ENCODE results near the gene GRAMD4. TPM values are rescaled to one million over a fixed set of nuclear protein-coding genes. Genes with fewer than 3 reads are reported as not detected.

The GRAMD4 gene
- total RNA-seq, result 34.9 TPM

- no peak for DNase-seq (ENCODE audit: low spot score)
Observed at GRCh38 chr22:46619830-46620501, at the start of gene GRAMD4. Gene GRAMD4 (plus strand): TSS chr22:46620386. CDS start chr22:46626800, 6,414 bp downstream.

DNA sequence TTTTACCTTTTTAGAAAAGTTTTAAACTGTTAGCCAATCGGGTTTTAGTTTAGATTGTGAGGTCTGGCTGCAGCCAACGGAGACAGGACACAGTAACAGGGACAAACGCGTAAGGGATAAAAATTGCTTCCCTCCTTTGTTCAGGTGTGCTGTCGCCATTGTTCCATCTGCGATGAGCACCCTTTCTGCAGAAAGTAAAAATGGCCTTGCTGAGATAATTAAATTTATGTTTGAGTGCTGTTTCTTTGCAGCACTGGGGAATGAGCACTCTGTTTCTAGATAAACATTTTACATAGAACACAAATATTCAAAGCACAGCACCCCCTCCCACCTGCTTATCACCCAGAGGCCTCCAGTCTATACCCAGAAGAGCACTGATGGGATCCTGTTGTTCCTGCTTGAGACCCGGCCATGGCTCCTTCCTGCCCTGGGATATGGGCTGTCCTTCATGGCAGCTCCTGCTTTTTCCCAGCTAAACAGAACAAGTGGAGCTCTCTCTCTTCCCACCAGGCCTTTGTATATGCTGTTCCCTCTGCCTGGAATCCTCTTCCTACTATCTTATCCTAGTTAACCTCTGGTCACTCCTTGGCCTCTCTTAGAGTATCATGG lies 48.4 kb upstream of the GRAMD4 start:
- no peak for DNase-seq (ENCODE audit: low spot score)

DNA sequence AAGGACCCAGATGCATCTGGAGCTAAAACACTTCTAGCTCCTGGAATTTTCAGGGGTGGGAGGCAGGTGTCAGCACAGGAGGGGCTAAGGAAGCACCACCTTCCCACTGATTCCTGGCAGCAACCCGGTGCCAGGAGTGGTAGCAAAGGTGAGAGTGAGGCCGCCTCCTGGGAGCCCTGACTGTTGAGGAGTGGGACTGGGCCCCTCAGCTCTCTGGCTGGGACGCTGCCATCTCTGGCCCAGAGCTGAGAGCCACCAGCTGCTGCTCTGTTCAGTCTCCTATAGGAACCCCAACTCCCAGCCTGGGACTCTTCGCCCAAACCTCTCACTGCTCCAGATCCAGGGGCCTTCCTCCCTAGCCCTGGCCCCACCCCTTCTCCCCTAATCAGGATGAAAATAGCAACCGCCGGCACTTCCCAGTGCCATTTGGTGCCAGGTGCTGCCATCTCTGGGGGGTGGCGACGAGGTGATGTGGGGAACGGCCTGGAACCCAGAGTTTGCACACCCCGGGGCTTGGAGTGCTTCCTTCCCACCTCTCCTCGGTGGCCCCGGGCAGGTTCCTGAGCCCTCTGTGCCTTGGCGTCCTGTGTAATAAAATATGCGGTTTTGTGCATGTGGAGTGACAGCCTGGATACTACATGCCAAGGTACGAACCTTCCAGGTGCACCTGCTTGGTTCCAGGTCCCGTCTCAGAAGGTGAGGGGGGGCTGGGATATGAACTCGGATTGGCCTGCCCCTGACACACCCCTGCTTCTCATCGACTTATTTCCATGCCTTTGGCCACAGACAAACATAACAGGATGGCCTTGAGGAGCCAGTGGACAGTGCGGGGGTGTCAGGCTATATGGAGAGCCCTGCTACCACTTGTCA lies 47.0 kb upstream of the GRAMD4 start:
- DNase-seq (ENCODE audit: low spot score), result no peak

DNA sequence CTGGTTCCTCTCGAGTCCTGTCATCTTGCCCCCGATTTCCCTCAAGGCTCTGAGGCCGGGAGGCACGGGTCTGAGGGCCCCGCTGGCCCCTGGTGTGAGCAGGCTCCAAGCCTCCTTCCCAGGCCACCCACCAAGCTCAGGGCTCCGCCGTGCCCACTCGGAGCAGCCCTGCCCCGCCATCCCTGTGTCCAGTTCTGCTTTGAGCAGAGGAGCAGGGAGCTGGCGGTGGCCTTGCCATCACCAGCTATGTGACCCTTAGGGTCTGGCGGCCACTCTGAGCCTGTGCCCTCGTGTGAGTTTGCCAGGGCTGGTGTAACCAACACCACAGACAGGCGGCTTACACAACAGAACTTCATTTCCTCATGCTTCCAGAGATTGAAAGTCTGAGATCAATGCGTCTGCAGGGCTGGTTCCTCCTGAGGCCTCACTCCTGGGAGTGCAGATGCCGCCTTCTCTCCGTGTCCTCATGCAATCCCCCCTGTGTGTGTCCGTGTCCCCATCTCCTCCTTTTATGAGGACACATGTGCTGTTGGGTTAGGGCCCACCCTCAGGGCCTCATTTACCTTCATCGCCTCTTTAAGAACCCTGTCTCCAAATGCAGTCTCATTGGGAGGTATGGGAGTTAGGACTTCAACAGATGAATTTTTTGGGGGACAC lies 46.3 kb upstream of the GRAMD4 start:
- no peak for DNase-seq (ENCODE audit: low spot score)

DNA sequence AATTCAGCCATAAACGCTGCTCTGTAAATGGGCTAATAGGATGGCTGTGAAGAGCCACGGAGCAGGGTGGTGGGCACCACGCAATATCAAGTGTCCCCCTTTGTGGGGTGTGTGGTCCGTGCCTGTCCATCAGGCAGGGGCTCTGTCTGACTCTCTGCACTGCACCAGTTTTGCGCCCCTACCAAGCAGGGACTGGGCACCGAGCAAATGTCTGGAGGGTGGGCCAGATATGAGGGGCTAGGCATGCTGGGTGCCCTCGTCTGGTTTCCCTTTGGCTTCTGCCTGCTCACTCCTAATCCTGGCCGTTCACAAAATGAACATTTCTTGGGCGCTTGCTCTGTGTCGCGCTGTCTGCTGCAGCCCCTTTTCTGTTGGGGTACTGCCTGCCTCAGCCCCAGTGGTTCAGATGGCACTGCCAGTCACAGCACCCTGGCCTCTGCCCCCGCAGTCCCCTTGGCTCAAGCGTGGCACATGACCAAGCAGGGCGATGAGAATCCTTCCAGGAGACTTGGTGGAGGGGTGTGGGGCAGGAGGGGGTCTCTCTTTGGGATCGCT lies 45.7 kb upstream of the GRAMD4 start:
- DNase-seq (ENCODE audit: low spot score), result no peak

- DNase-seq (ENCODE audit: low spot score), result peak; percentile 50
Observed at GRCh38 chr22:46574993-46575910, 44.9 kb upstream of the GRAMD4 start.

DNA sequence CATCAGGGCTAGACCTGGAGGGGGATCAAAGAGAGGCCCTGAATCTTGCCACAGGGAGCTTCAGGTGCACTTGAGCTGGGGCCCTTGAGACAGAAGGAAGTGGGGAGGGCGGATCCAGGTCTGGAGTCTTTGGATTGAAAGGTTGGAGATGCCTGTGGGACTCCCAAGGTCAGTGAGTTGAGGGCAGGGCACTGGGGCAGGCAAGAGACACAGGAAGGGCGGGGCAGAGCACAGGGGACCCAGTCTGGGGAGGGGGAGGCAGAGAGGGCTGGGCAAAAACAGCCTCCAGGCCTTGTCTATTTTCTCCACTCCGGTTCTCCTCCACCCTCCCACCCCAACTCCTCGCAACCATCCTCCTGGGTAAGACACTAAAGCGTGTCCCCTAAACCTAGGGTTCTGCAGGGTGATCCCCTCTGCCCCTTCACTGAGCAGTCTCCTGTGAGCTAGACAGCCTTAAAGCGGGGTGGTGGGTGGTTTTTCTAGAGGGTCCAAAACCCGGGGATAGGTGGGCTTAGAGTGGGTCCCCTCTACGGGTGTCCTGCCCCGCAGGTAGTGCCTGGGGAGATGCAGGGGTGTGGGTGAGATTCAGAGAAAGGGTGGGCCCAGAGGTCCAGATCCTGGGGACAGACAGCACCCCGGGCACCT lies 44.2 kb upstream of the GRAMD4 start:
- DNase-seq (ENCODE audit: low spot score), result no peak

DNA sequence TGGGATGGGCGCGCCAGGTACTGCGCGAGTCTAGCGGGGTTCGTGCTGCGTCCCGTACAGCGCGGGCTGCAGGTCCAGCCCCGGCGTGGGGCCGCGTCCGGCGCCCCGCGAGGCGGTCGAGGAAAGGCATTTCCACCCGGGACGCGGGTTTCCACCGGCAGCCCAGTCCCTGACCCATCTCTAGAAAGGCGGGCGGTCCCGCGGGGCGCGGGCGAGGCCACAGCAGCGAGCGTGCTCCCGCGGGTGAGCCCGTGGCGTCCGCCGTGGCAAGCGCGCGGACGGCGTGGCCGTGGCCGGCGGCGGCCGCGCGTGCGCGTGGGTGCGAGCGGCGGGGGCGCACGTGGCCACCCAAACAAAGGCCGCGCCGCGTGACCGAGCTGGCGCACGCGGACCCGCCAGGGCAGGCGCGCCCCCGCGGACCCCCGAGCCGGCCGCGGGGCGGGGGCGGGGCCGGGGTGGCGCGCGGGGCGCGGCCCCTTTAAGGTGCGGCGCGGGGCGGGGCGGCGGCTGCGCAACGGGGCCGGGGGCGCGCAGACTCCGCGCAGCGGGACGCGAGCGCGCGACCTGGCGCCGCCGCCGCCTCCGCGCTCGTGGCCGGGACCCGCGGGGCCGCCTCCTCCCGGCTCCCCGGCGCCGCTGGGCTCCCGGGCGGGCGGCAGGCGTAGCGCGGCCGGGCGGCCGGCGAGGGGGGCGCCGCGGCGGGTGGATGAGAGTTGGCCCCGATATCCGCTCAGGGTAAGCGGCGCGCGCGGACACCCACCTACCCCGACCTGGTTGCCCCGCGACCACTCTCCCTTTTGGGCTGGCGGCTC lies 43.4 kb upstream of the GRAMD4 start:
- DNase-seq (ENCODE audit: low spot score), result peak; percentile 45

GRCh38 chr22:46577368-46578249 lies 42.6 kb upstream of the GRAMD4 start:
- peak; percentile 48 for DNase-seq (ENCODE audit: low spot score)

GRCh38 chr22:46578251-46578823 lies 41.8 kb upstream of the GRAMD4 start:
- DNase-seq (ENCODE audit: low spot score), result no peak

DNA sequence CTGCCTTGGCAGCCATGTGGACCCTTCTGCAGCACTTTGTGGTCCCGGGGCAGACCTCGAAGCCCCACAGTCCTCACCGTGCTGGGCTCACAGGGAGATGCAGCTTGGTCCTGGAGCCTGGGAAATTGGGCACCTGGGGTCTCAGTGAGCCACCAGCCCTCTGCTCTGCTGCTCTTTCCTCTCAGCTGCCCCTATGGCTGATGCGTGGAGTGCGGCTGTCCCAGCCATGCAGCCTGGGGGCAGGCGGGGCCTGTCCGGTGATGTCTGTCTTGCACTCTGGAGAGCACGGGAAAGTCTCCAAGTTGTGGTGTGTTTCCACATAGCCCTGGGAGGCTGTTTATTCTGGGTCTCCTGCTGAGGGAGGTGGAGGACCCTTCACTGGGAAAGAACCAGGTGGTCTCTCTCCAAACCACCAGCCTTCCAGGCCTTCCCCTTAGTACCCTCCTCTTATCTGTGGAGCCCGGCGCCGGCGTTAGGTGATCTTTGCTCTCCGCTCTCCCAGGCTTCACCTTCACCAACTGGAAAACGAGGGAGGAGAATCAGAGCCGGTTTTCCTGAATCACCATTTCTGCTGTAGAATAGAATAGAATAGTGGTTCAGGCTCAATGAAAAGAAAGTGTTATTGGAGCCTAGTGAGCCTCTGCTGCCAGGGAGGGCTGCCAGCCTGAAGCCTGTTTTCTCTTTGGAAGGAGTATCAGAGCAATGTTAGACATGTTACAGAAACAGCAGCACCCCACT lies 41.2 kb upstream of the GRAMD4 start:
- peak; percentile 57 for DNase-seq (ENCODE audit: low spot score)

- DNase-seq (ENCODE audit: low spot score), result no peak
Observed at GRCh38 chr22:46579751-46580449, 40.3 kb upstream of the GRAMD4 start.

GRCh38 chr22:46580940-46581537 lies 39.1 kb upstream of the GRAMD4 start:
- DNase-seq (ENCODE audit: low spot score), result no peak

DNA sequence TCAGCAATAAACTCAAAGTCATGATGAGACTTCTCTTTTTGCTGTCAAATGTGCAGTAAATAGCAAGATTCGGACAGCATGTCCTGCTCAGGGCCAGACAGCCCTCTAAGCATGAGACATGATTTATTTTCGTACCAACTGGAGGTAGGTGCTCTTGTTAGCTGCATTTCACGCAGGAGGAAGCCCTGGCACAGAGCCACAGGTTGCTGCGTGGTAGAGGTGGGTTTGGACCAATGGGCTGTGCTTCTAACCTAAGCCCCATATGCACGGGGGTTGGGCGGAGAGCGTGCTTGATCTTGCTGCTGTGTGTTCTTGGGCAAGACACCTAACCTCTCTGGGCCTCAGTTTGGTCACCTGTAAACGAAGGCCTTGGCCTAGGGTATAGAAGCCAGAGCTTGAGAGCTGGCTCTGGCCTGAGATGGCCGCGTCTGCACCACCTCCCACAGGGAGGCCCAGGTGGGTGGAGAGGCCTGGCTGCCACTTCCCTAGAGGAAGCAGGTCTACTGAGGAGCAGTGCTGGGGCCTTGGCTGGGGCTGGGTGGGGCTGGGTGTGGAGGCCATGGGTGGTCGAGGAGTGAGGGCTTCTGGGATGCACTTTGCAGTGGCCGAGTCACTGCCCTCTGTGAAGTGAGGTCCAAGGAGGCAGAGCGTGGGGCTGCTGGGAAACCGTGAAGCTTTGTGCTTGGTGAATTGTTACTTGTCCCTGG lies 38.5 kb upstream of the GRAMD4 start:
- DNase-seq (ENCODE audit: low spot score), result no peak

DNA sequence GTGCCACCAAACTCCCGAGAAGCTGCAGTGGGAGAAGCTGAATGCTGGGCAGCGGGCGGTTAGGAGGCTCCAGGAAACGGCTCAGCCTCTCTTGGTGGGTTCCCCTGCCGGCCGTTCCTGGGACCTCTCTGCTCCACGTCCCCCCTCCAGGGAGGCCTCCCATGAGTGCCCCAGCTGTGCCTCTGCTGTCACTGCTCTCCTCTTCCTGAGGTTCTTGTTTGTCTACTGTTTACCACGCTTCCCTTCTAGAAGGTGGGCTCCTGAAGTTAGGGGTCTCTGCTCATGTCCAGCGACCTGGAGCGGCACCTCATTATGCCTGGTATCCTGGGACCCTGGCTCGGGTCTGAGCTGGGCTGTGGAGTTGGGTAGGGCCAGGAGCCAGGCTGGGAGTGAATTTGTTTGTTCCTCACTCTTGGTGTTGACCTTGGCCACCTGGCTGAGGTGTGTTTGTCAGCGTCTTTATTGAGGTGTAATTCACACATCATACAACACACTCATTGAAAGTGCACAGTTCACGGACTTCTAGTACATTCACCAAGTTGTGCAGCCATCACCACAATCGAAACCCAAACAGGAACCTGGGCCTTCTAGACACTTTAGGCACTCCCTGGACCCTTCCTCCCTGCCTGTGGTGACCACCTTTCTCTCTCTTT lies 37.8 kb upstream of the GRAMD4 start:
- no peak for DNase-seq (ENCODE audit: low spot score)
